NCI-H82 treated with DMSO at 0.1 percent for 48 hours (cell line): ENCODE results near the gene ZNF664.

Experiments used
- DNase-seq: peaks from one replicate; lab custom pipeline; 2025; ENCODE audit not compliant: unreplicated experiment; lab: John Stamatoyannopoulos, UW

Gene ZNF664

DNA sequence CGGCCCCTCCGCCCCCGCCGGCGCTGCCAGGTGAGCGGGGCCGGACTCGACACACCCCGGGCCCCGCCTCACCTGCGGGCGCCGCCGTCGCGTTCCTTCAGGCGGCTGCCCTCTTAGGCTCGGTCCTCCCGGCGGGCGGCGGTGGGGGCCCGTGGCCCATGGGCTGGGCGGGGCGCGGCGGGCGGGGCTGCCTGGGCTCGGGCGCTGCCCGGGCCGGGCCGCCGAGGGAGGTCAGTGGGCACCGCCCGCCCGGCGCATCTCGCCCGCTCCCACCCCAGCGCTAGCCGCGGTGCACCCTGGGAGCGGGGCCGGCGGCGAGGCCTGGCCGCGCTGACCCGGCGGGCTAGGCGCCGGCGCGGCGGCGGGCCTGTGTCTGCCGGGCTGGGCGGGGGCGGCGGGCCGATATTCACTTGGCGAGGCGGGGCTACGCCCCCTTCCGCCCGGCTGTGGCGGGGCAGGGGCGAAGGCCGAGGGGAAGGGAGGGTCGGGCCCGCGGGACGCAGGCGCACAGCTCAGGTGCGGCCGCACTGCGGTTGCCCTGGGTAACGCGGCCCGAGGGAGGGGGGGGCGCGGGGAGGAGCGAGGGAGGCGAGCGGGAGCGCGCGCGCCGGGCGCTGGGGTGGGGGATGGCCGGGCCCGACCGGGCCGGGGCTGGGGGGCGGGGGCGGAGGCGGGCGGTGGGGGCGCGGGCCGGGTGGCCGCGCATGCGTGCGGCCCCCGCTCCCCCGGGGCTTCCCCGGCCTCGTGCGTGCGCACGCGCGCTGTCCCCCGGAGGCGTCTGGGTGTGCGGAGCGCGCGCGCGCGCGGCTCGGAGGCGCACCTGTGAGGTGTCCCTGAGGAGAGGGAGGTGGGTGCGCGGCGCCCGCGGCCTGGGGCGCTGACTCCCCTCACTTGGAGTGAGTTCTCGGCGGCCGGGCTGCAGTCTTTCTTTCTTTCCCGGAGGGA is at the start of gene ZNF664, which contains the start of gene CCDC92:
TSS of gene ZNF664 (plus strand) at position 759 of the 945 bp plus-strand sequence. CDS start 38,930 bp downstream, outside the sequence.
TSS of gene CCDC92 (minus strand) at position 375 of the 945 bp plus-strand sequence. CDS start 28,526 bp downstream, outside the sequence.
- DNase-seq = peak; percentile 82

DNA sequence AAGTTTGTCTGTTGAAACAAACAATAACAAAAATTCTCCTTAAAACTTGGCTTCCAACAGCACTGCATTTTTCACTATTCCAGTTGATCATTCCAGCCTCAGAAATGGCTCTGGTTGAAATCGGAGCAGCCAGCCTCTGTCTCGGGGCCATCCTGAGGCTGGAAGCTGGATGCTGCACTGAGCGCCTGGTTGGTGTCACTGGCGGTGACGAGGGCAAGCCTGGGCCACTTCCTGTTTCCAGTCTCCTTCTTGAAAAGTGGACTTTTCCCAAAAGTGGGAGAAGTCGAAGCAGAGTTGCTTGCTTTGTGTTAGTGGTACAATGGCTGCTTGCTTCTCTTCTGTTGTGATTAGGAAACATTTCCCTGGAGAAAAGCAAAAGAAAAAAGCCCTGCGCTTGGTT is 49.1 kb upstream of the ZNF664 start:
- no peak for DNase-seq

DNA sequence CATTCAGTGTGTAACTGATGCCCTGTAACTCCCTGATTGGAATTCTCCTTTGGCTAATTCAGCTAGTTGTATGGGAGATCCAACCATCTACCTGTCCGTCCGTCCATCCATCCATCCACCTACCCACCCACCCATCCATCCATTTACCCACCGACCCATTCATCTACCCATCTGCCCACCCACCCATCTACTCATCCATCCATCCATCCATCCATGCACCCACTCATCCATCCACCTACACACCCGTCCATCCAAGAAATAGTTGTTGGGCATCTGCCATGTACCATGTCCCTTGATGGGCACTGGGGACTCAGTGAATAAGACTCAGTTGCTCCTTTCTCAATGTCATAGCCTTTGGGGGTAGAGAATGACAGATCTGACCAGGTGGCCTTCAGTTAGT is 48.5 kb upstream of the ZNF664 start:
- no peak for DNase-seq

DNA sequence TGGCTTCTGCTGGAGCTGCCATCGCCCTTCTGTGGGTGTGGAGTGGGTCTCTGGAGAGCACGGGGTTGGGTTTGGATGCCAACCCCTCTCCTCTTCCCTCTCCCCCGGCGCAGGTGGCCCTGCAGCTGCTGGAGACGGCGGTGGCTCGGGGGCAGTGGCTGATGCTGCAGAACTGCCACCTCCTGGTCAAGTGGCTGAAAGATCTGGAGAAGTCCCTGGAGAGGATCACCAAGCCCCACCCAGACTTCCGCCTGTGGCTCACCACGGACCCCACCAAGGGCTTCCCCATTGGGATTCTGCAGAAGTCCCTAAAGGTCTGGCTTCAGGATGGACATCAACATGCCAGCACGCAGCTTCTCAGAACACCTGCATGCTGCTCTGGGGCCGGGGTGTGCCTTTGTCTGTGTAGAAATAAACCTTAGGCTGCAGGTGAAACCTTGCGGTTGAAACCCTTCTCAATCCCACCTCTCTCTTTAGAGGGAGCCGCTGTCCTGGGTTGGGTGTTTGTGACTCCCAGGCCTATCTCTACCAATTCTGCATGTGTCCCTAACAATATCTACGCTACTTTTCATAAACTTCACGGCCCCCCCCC is 44.6 kb upstream of the ZNF664 start:
- peak; percentile 5 for DNase-seq

DNA sequence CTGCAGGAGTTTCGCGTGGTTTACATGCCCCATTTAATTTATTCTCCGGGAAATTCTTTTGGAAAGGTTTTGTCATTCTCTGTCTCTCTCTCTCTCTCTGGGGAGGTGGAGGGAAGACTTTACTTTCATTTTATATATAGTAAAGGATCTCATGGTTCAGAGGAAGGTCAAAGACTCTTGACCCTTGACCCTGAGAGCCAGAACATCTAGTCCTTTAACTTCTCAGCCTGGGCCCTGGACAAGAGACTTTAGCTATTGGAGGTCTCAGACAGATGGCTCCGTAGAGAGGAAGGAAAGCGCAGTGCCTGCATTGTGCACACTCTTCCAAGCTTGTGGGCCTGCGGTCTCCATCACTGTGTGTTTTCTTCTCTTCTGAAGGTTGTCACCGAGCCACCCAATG is 44.1 kb upstream of the ZNF664 start:
- DNase-seq = no peak

DNA sequence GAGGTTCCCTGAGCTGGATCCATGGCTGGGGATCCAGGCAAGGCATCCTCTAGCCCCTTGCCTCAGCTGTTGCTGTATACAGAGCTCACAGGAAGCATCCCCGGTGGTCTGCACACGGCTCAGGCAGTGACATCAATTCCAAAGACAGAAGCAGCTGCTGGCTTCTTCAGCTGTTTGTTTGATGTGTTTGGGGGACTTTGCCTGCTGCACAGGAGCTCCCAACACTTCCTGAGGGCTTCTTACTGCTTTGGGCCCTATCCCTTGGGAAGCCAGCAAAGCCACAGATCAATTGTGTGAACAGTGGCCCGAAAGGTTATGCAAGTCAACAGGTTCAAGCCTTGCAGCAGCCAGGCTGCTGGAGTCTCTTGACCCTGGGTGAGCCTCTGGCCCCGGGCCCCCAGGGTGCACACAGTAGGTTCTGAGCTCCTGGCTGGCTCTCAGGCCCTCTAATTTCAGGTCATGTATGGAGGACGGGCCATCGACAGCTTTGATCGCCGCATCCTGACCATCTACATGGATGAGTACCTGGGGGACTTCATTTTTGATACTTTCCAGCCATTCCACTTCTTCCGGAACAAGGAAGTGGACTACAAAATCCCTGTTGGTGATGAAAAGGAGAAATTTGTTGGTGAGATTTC is 43.0 kb upstream of the ZNF664 start:
- DNase-seq = no peak

DNA sequence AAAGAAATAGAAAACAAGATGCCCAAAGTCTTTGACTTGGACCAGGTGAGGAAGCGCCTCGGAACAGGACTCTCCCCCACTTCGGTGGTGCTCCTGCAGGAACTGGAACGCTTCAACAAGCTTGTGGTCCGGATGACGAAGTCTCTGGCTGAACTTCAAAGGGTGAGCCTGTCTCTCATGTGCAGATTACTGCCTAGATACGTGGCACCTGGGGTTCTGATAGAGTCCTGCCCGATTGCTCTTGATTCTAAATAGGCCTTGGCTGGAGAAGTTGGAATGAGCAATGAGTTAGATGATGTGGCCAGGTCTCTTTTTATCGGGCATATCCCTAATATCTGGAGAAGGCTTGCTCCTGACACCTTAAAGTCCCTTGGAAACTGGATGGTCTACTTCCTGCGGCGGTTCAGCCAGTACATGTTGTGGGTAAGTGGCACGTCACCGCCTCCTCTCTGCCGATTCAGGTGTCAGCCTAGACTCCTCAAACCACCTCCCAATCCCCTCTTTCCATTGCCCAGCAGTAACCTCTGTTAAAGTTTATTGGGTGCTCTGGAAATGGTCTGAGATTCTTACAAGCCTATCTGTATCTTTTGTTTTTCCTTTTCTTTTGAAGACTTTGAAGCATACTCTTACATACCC is 41.2 kb upstream of the ZNF664 start:
- no peak for DNase-seq

DNA sequence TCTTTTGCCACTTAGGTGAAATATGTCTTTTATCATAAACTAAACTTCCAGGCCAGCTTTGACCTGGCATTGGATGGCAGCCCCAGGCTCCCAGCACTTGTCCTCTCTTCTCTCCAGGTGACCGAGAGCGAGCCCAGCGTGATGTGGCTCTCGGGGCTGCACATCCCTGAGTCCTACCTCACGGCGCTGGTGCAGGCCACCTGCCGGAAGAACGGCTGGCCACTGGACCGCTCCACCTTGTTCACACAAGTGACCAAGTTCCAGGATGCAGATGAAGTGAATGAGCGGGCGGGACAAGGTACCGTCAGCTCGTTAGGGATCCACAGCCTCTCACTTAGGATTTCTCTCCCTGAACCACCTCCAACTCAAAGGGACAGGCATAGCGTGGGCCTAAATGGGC is 39.8 kb upstream of the ZNF664 start:
- DNase-seq = no peak

DNA sequence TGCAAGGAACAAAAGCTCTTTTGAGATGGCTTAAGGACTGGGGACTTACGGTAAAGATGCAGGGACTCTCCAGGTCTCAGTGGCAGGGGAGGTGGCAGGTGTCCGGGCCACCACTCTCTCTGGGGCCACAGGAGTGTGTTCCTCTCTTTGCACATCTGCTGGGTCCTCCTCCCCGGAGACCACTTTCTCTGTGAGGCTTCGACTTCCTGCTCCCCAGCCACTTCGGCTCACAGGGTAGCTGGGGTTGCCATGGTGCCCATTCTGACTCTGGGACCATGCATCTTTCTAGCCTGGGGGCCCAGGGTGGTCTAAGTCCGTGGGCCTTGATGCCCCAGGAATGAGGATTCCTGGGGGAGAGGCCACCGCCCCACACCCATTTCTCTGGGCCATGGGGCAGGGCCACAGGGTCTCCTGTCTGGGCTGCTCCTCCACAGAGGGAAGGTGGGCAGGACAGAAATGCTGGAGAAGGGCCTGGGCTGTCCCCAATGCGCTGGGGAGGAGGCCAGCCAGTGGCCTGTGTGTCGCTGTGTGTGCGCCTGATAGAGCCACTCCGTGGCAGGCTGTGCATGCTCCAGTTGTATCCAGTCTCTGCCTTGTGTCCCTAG is 38.9 kb upstream of the ZNF664 start:
- no peak for DNase-seq

DNA sequence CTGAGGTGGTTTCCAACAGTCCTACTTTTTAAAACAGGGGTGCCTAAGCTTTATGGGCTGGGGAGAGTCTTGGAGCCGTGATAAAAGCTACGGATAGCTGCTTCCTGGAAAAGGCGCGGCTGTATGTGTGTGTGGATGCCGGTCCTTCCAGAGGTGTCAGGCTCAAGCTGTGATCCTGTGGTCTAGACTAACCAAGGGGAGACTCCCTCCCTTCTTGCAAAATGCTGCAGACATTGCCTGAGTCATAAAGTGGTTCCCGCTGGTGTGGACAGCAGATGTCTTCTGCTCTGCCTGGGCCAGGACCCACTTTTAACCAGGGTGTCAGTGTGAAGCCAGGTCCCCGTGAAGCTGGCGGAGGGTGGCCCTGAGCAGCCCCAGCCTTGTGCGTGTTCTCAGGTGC is 38.2 kb upstream of the ZNF664 start:
- DNase-seq = no peak

DNA sequence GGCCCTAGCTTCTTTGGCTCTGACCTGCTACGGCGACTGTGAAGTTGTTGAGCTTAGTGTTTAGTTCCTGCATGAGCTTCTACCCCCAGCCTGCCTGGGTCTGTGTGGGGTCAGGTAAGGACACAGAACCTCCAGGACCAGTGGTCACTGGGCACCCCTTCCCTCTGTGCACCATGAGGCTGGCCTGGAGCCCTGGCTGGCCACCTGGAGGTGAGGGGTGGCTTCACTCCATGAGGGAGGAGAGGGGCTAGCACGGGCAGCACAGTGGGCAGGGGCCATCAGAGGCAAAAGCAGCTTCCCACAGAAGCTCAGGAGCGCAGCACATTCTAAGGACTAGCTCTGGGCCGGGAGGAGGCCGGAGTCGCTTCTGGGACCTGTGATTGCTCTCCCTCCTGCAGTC is 37.1 kb upstream of the ZNF664 start:
- no peak for DNase-seq

DNA sequence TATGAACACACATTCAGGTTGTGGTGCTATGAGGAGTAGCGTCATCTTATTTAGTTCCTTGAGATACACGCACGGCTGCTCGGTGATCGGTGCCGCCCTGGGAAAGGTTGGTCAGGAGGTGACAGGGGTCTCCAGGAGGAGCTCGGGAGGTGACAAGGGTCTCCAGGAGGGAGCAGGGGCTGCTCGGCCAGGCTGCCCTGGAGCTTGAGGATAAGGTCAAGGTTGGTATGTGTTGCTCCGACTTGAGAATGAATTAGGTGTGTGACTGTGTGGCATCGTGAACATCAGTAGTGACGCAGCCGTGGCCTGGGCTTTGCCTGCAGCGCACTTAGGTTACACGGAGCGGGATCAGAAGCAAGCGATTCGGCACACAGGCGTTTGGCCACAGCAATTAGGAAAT is 36.5 kb upstream of the ZNF664 start:
- DNase-seq = no peak

DNA sequence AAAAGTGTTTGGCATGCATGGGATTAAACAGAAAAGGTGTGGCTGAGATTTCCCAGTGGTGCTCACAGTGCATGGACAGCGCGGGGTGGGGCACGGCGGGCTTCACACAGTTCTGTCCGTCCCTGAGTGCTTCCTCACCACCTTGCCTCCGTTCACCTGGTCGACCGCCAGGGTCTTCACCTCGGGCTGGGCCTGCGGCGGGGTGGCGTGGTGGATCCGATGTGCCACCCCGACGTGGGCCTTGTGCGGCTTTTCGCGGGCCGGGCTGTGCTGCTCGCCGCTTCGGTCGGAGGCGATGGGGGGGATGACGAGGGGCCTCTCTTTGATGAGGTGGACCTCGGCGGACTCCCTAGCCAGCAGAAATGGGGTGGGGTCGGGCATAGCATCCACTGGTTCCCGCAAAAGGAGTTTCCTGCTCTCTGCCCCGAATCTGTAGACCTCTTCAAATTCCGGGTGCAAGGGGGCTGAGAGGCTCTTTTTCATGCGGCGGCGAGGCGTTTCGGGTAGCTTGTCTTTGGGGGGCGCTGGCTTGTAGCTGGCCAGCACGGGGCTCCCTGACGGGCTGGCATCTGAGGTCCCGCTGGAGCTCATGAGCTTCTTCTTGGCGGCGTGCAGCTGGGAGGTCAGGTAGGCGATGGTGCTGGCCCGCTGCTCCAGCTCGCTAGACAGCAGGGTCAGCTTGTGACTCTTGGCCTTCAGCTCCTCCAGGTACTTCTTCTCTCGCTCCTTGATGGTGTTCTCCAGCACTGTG is 35.9 kb upstream of the ZNF664 start:
- DNase-seq = no peak

DNA sequence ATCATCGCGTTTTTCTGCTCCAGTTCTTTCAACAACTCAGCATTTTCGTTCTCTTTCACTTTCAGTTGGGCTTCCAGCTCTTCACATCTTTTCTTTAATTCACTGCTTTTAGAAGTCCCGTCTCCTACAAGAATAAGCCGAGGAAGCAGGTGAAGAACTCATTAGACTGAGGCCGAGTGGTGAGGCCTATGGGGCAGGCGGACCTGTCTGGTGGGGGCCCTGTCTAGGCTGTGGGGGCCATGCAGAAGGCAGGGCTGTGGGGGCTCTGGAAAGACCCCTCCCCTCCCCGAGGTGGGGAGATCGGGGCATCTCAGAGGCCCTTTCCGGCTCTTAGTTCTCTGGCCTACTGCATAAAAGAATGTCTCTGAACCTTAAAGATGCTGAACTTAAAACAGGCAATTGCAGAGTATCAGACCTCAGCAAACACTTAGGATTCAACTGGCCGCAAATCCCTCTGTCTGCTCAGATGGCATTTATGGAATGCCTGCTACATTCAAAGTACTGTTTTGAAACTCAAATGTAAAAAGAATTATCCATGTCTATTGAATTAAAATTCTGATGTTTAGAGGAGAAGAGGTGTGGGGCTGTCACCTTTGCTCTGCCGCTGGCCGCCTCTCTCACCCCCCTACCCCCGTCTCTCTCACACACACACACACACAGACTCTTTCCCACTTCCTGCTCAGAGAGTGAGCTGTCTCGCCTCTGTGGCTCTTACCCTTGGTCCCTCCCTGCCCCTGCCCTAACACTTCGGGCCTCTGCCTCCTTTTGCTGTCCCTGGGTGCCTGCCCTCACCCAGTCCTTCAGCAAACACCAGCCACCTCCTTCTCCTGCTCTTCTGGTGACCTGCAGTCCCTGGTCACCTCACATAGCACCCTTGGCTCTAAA is 35.1 kb upstream of the ZNF664 start:
- no peak for DNase-seq

DNA sequence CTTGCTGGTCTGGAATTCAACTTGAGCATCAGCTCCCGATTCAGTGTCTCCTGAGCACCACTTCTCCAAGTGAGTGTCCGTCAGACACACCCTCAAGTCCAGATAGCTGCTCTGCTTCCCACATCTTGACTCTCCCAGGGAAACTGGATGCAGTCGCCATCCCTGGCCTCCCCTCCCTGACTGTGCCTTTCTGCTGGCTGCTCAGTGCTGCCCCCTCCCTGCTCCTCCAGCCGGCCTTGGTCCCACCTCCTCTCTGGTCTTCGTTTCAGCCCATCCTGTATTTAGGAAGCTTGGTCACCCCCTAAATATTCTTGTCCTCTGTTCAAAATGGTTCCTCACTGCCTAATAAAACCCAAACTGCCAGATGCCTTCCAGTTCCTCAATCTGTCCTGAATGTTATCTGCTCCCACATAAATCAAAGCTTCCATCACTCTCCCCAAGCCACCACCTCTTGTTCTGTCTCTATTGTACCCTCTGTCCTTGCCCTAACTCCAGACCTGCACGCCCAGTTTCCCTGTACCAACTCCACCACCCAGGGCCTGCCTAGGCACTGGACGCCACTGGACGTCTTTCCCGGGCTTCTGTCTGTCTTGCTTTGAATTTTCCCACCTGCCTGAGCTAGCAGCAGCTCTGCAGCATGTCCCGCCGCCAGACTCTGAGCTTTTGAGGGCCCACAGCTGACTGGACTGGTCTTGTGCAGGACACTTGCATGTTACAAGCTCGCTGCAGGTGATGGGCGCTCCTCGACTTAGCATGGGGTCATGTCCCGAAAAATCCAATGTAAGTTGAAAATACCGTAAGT is 34.1 kb upstream of the ZNF664 start:
- DNase-seq = no peak

DNA sequence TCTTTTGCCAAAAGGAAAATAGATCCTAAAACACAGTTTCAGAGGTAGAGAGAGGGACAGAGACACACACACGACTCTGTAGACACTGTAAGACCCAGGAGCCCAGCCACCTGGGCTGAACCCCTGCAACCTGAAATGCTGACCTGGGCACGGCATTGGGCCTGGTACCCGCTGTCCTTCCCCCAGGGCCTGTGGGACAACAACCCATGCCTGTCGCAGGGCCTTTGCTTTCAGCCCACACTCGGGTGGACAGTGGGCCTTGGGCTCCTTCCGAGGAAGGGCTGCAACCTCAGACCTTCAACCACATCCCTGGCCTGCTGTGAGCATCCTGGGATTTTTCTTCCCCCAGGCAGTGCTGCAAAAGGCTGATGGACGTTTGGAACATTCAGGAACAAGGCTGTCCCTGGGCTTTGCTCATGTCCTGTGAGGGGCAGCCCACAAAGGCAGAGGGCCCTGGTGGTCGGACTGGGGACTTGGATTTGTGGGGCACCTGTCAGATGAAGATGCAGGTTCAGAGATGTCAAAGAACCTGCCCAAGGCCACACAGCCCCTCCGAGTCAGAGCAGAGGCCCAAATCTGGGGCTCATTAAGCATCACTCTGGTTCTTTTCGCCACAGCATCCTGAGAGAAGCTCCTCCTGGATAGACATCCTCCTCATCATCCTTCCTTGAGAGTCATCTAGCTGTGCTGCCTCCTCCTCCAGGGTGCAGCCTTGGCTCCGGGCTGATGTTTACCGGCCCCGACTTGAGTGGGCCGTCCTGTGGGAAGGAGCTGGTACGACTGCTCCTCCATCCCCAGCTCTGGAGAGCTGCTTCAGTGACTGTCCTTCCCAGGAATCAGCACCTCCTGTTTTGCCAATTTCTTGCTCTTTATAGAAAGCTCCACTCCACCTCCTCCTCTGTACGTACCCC is 33.0 kb upstream of the ZNF664 start:
- DNase-seq = no peak

DNA sequence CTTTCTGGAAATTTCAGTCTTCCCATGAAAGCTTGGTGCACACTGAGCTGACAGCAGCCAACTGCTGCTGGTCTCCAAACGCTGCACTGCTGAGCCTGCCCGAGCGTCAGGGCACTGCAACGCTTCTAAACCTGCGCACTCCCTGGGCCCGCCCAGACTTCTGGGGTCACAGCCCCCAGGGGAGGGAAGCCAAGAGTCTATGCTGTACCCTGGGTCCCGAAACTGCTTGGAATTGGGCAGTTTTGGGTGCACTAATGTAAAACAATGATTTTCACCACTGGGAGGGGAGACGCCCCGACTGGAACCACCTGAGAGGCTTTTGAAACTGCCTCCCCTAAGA is 32.4 kb upstream of the ZNF664 start:
- DNase-seq = no peak

DNA sequence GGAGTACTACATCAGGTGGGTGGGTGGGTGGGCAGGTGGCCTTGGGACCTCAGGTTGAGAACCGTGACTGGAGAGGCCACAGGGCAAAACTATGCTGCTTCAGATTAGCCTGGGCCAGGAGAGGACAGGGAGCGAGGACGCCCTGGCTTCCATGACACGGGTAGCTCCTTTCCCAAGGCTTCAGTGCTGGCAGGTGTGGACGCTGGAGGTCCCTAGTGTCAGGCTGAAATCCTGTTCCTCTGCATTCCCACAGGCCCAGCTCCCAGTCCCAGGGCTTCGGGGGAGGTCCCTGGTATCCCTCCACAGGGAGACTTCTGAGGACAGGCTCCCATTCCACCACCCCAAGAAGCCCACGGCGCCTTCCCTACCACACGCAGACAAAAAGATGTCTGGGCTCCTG is 32.0 kb upstream of the ZNF664 start:
- DNase-seq = no peak
